Muscle layer of duodenum (tissue), 2 donors: Measurements from ENCODE around the gene KCNIP4.

Experiments
- H3K27ac ChIP-seq: one replicate; pipeline ENCODE4 v1.7.0; 2013; ENCODE audit warnings: mild to moderate bottlenecking, low read length
- H3K27me3 ChIP-seq: one replicate; pipeline ENCODE4 v1.7.0; 2013; ENCODE audit warnings: low read depth, mild to moderate bottlenecking, control low read depth, low read length
- H3K36me3 ChIP-seq, 2 donors: one replicate each; pipeline ENCODE4 v1.7.0; 2013; ENCODE audit warnings: low read length in 2 of 2, control low read depth in 1 of 2, mild to moderate bottlenecking in 1 of 2; ENCODE audit not compliant: insufficient read depth in 2 of 2, control insufficient read depth in 1 of 2
- H3K4me1 ChIP-seq, 2 donors: one replicate each; pipeline ENCODE4 v1.7.0; 2013; ENCODE audit warnings: low read length in 2 of 2, mild to moderate bottlenecking in 2 of 2, control low read depth in 1 of 2, moderate library complexity in 1 of 2; ENCODE audit not compliant: insufficient read depth in 2 of 2, control insufficient read depth in 1 of 2
- H3K4me3 ChIP-seq, 2 donors: one replicate each; pipeline ENCODE4 v1.7.0; 2013; ENCODE audit warnings: low read length in 2 of 2, low read depth in 1 of 2, mild to moderate bottlenecking in 1 of 2
- H3K9me3 ChIP-seq, 2 donors: one replicate each; pipeline ENCODE4 v1.7.0; 2013; ENCODE audit warnings: low read length in 2 of 2, control low read depth in 1 of 2, mild to moderate bottlenecking in 1 of 2; ENCODE audit not compliant: control insufficient read depth in 1 of 2
- donor health status: healthy.

Gene KCNIP4

DNA sequence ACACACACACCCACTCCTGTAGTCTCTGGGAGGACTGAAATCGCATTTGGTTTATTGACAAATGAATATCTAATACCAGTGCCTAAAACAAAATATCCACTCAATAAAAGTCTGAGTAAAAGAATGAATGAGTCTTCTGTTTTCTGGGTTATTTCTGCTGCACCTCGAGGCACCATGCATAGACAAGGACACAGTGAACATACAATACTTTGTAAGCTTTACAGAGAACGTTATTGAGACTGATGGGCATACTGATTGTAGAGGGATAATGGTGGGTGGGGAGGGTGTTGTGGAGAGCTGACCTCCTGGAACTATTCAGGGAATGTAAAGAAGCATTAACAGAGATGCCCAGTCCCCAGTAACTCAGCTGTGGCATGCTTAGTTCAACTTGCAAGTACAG is 14.1 kb upstream of the KCNIP4 start:
- Histone ChIP-seq H3K4me1 (no peaks in the 10 kb centered on the region), H3K4me3 (no peak overlapping the region), H3K36me3 (no peaks in the 10 kb centered on the region), H3K27ac (no peak overlapping the region), H3K27me3 (no peaks in the 10 kb centered on the region), H3K9me3 (no peaks in the 10 kb centered on the region)

DNA sequence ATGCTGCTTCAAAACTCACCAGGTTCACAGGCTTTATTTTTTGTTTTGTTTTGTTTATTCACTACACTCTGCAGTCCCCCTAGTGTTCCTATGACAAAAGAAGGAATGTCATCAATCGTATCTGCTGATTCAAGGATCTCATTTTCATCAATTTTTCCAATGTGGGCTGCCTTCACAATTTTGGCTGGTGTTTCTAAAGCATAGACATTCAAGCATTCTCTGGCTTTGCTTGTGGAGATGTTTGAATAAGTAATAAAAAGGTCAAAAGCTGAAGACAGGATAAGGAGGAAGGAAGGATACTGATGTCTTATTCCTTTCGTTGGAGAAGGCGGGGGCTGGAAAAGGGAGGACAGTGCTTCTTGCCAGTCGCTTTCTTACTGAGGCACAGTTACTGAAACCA is 12.2 kb upstream of the KCNIP4 start:
- H3K4me1 ChIP-seq = no peaks in the 10 kb centered on the region
- no peaks in the 10 kb centered on the region for H3K27me3 ChIP-seq
- H3K9me3 ChIP-seq = no peaks in the 10 kb centered on the region
- H3K36me3 ChIP-seq = no peaks in the 10 kb centered on the region
- no peak overlapping the region for H3K4me3 ChIP-seq
- no peak overlapping the region for H3K27ac ChIP-seq

DNA sequence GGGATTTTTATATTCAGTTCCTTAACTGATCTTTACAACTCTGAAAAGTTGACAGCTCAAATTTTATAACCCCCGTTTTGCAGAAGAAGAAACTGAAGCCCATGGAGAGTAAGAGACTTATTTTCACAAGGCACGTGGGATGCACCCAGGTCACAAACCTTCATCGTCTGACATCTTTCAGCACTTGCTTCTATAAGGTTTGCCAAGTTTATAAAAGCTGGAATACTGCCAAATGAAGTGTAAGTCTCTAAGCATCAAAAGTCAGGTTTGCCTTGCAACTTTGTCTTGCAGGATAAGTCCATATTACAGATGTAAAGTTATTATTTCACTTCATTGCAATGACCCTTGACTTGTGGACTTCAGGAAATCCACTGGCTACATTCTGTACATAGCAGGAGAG is 6.3 kb upstream of the KCNIP4 start:
- Histone ChIP-seq H3K27me3 (no peaks in the 10 kb centered on the region), H3K9me3 (no peaks in the 10 kb centered on the region), H3K4me3 (no peak overlapping the region), H3K27ac (no peak overlapping the region), H3K4me1 (no peaks in the 10 kb centered on the region), H3K36me3 (no peaks in the 10 kb centered on the region)

DNA sequence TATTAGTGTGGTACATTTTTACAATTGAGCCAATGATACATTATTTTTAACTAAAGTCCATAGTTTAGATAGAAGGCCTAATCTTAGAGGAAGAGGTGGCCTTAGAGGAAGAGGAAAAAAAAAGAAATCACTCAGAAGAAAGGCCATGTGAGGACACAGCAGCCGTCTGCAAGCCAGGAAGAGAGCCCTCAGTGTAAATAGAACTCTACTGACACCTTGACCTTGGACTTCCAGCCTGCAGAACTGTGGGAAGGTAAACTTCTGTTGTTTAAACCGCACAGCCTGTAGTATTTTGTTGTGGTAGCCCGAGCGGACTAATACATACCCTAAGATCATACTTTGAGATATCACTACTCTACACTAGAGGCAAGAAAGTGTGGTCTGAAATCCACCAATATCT is 5.1 kb upstream of the KCNIP4 start:
- no peaks in the 10 kb centered on the region for H3K36me3 ChIP-seq
- H3K9me3 ChIP-seq = no peaks in the 10 kb centered on the region
- no peaks in the 10 kb centered on the region for H3K27me3 ChIP-seq
- no peak overlapping the region for H3K27ac ChIP-seq
- no peak overlapping the region for H3K4me3 ChIP-seq
- peaks cover 0 to 5% of the 10 kb centered on the region in 2 donors for H3K4me1 ChIP-seq

DNA sequence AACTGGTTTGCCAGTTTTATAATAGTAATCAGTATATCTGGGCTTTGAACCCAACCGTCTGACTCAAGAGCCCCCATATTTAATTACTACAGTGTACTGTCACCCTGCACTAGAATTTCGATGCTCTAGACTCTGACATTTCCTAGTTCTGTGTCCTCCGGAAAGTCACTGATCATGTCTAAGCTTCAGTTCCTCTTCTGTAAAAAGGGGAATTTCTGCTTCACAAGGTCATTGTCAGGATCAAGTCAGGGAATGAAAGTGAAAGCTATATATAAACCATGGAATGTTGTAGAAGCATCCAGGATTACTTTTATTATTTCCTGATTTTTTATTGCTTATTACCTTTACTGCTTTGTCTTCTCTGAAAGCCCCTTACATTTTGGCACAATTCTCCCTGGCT is 4.0 kb upstream of the KCNIP4 start:
- H3K36me3 ChIP-seq = no peaks in the 10 kb centered on the region
- peaks cover 0 to 5% of the 10 kb centered on the region in 2 donors for H3K4me1 ChIP-seq
- no peaks in the 10 kb centered on the region for H3K9me3 ChIP-seq
- peaks cover 6% of the 10 kb centered on the region for H3K27me3 ChIP-seq
- no peak overlapping the region for H3K4me3 ChIP-seq
- H3K27ac ChIP-seq = no peak overlapping the region

DNA sequence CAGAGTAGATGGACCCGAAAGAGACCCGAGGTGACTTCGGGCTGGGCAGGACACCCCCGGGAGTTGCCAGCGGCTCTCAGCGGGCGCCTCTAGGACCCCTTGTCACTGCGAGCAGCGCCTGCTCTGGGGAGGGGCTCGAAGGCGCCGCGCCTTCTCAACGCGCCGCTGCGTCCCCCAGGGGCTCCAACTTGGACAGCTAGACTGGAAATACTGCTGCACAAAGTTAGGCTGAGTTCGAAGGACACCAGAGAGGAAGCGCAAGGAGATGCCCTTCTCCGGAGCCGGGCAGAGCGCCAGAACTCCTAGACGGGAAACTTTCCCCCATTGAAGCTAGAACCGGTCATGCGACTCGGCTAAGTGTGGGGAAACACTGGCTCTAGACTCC is 493 bp upstream of the KCNIP4 start:
- Histone ChIP-seq H3K9me3 (no peaks in the 10 kb centered on the region), H3K4me3 (peak overlapping the region; percentile 28 to 62), H3K4me1 (peaks cover 0 to 5% of the 10 kb centered on the region in 2 donors), H3K27me3 (peaks cover 10% of the 10 kb centered on the region), H3K36me3 (no peaks in the 10 kb centered on the region), H3K27ac (no peak overlapping the region)

DNA sequence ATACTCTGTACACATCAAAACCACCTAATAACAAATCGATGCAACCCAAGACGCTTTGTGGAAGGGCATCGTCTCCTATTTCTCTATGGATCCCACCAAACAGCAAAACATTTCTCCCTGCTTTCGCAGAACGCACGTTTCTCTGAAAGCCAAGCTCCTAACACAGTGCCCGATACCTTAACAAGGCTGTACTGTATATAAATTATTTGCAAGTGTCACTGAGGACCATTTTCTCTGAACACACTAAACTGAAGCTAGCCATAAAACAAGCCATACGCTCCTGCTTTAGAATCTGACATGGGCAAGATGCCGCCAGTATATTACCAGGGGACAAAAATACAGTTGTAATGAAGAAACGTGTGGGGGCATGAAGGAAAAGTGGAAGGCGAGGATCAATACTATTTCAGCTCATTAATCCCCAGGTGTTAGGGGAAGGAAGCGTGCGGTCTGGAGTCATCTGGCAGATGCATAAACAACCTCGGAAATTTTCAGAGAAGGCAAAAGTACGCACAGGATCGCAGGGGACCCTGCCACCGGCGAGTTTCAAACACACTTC is 703 bp downstream of the KCNIP4 start:
- Histone ChIP-seq H3K27ac (no peak overlapping the region), H3K27me3 (peaks cover 10% of the 10 kb centered on the region), H3K36me3 (no peaks in the 10 kb centered on the region), H3K4me1 (peaks cover 0 to 5% of the 10 kb centered on the region in 2 donors), H3K9me3 (no peaks in the 10 kb centered on the region), H3K4me3 (peak overlapping the region; percentile 26 to 63)

DNA sequence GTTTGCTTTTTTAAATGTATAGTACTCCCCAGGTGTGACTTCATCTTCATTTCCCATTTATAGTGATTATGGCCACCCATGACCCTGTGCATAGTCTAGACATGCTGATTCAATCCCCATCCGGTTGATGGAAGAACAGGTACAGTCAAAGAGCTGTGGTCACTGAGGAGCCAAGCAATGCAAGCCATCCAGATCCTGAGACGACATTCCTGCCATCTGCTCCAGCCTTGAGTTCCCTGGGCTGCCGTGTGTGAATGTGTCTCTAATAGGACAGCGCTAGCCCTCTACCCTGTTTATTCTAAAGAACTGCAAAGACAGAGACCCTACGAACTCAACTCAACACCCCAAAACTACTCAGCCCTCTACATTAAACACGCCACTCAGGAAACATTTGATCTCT is 1.7 kb downstream of the KCNIP4 start:
- Histone ChIP-seq H3K4me3 (no peak overlapping the region), H3K36me3 (no peaks in the 10 kb centered on the region), H3K9me3 (no peaks in the 10 kb centered on the region), H3K4me1 (peaks cover 0 to 5% of the 10 kb centered on the region in 2 donors), H3K27ac (no peak overlapping the region), H3K27me3 (peaks cover 10% of the 10 kb centered on the region)

DNA sequence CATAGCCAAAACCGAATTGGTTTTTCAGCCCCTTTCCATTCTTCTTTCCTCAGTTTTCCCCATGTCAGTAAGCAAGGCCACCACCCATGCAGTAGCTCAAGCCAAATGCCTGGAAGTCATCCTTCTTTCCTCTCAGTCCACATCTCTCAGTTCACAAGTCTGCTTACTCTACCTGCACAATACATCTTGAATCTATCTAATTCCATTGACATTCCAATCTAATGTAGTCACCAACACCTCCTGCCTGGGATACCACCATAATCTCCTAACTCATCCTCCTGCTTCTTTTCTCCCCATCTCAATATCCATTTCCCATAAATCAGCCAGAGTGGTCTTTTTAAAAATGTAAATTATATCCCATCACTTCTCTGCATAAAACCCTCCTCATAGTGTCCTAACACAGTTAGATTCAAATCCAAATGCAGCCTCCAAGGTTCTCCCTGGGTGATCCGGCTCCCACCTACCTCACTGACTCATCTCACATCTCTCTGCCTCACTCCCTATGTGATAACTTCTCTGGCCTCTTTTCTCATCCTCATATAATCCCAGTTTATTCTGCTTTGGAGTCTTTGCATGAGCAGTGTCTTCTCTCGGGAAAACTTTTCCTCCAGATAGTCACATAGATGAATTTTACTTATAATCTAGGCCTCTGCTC is 26.9 kb downstream of the KCNIP4 start:
- H3K4me1 ChIP-seq = no peaks in the 10 kb centered on the region
- H3K27ac ChIP-seq = no peak overlapping the region
- no peak overlapping the region for H3K4me3 ChIP-seq
- no peaks in the 10 kb centered on the region for H3K36me3 ChIP-seq
- no peaks in the 10 kb centered on the region for H3K9me3 ChIP-seq
- no peaks in the 10 kb centered on the region for H3K27me3 ChIP-seq

DNA sequence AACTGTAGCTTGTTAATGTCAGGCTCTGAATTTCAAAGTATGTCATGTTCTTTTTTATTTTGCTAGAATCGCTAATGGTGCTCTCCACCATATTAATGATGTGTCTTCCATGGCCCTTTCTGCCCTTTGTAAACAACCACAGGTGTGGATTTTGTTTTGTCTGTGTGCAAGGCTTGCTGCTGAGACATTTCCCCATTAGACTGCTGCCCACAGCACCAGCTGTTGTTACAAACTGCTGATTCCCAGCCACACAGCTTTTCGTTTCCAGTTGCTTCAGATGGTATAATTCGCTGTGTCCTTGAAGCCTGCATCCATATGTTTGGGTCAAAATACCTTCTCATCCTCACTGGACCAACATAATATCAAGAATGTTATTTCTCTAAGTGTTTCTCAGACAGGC is 32.8 kb downstream of the KCNIP4 start:
- Histone ChIP-seq H3K9me3 (no peaks in the 10 kb centered on the region), H3K4me1 (no peaks in the 10 kb centered on the region), H3K4me3 (no peak overlapping the region), H3K27ac (no peak overlapping the region), H3K27me3 (no peaks in the 10 kb centered on the region), H3K36me3 (no peaks in the 10 kb centered on the region)

DNA sequence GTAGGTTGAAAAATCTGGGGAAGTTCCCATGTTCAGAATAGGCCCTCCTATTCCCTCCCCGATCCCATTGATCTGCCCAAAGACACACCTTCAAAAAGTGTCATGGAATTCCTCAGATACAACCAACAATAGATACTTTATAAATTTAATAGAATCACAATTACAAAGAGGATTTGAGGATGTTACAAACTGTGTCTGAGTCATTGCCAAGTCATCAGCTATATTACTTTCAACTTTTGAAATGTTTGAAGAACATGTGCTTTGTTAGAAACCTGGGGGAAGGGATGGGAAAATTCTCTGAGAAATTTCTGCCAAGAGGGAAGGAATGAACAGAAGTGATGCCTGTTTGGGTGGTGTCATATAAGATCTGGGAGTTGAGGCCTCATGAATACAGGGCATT is 46.7 kb downstream of the KCNIP4 start:
- no peaks in the 10 kb centered on the region for H3K36me3 ChIP-seq
- no peaks in the 10 kb centered on the region for H3K4me1 ChIP-seq
- no peak overlapping the region for H3K4me3 ChIP-seq
- H3K27me3 ChIP-seq = no peaks in the 10 kb centered on the region
- no peak overlapping the region for H3K27ac ChIP-seq
- peaks cover 0 to 15% of the 10 kb centered on the region in 2 donors for H3K9me3 ChIP-seq

DNA sequence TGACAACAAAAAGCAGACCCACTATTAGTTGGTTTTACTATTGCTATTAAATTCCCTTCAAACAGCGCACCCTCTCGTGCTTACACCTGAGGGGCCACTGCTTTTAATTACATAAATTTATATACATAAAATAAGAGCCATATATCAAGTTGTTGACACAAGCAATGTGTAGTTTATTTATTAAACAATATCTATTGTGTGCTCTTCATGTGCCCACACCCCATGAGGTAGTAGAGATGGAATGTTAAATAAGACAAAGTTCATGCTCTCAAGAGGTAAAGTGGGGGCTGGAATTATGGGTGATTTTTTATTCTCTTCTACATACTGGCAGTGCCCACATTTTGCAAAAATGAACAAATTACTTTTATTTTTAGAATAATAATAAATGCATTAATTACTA is 47.3 kb downstream of the KCNIP4 start:
- H3K4me1 ChIP-seq = no peaks in the 10 kb centered on the region
- H3K27ac ChIP-seq = no peak overlapping the region
- H3K36me3 ChIP-seq = no peaks in the 10 kb centered on the region
- H3K9me3 ChIP-seq = peaks cover 0 to 15% of the 10 kb centered on the region in 2 donors
- H3K4me3 ChIP-seq = no peak overlapping the region
- no peaks in the 10 kb centered on the region for H3K27me3 ChIP-seq
